ENCODE data around the gene HOXA2. TPM values are rescaled to one million over a fixed set of nuclear protein-coding genes. Genes with fewer than 3 reads are reported as not detected.

HOXA2 gene
- 0.16 and 3.6 TPM in 2 replicates for total RNA-seq (ENCODE audit: low replicate concordance)

GRCh38 chr7:27102581-27103442 is at the start of gene HOXA2:
Gene HOXA2, minus strand, starts transcription at chr7:27102683. Its CDS starts 183 bp downstream, at chr7:27102500.
- TF ChIP-seq CTCF (IDR thresholded peaks at IDR 0.05; ENCODE audit: insufficient read depth, low read length), result no peak
- H3K4me3 ChIP-seq (ENCODE audit: low read depth, low read length), result peak within 1 kb of the TSS; percentile 69
- peak; percentile 89 for DNase-seq (ENCODE audit: low read depth)

- DNase-seq (ENCODE audit: low read depth), result no peak
- TF ChIP-seq CTCF (IDR thresholded peaks at IDR 0.05; ENCODE audit: insufficient read depth, low read length), result no peak
- H3K4me3 ChIP-seq (ENCODE audit: low read depth, low read length), result peak overlapping the region; percentile 49
Measured at GRCh38 chr7:27151341-27151930, 49.0 kb upstream of the HOXA2 start.

- peak; percentile 60 for DNase-seq (ENCODE audit: low read depth)
- H3K4me3 ChIP-seq (ENCODE audit: low read depth, low read length), result peak overlapping the region; percentile 49
- TF ChIP-seq CTCF (IDR thresholded peaks at IDR 0.05; ENCODE audit: insufficient read depth, low read length), result peak; percentile 70
Measured at GRCh38 chr7:27150568-27151340, 48.3 kb upstream of the HOXA2 start.

GRCh38 chr7:27149842-27150567 is 47.5 kb upstream of the HOXA2 start:
- no peak for TF ChIP-seq CTCF (IDR thresholded peaks at IDR 0.05; ENCODE audit: insufficient read depth, low read length)
- DNase-seq (ENCODE audit: low read depth), result no peak
- no peak overlapping the region for H3K4me3 ChIP-seq (ENCODE audit: low read depth, low read length)

GRCh38 chr7:27148756-27149641 is 46.5 kb upstream of the HOXA2 start:
- H3K4me3 ChIP-seq (ENCODE audit: low read depth, low read length), result no peak overlapping the region
- TF ChIP-seq CTCF (IDR thresholded peaks at IDR 0.05; ENCODE audit: insufficient read depth, low read length), result no peak
- DNase-seq (ENCODE audit: low read depth), result no peak
